SK-N-SH treated with all-trans-retinoic acid at 6 μM for 48 hours (cell line): ENCODE data around the gene IGHMBP2.

Source experiments
- ATAC-seq: fragments of 200-7000 bp; cut with Tn5 transposase; 3 replicates; pipeline ENCODE4 v1.9.1; 2020; ENCODE audit warnings: mild to moderate bottlenecking, moderate library complexity
- ARNTL ChIP-seq: fragments of 450-650 bp; formaldehyde crosslinking; IDR thresholded peaks from 2 replicates; pipeline ENCODE4 v1.5.0; 2020; ENCODE audit warnings: low read depth, mild to moderate bottlenecking, moderate library complexity, borderline replicate concordance
- BACH2 ChIP-seq: fragments of 250-450 bp; sonication (Bioruptor Pico); IDR thresholded peaks from 2 replicates; pipeline ENCODE4 v1.9.0; 2021; ENCODE audit warnings: mild to moderate bottlenecking, borderline replicate concordance
- CSDC2 ChIP-seq: fragments of 250-450 bp; sonication (Bioruptor Pico); IDR thresholded peaks from 2 replicates; pipeline ENCODE4 v1.5.0; 2020; ENCODE audit warnings: mild to moderate bottlenecking, moderate library complexity
- CSRNP3 ChIP-seq: fragments of 250-450 bp; sonication (Bioruptor Pico); IDR thresholded peaks from 2 replicates; pipeline ENCODE4 v1.5.1; 2021; ENCODE audit warnings: mild to moderate bottlenecking, moderate library complexity
- GLIS3 ChIP-seq: fragments of 250-450 bp; sonication (Bioruptor Pico); IDR thresholded peaks from 2 replicates; pipeline ENCODE4 v1.5.0; 2020; ENCODE audit warnings: mild to moderate bottlenecking, moderate library complexity
- ISL1 ChIP-seq: fragments of 250-450 bp; sonication (Bioruptor Pico); IDR thresholded peaks from 2 replicates; pipeline ENCODE4 v2.1.2; 2022; ENCODE audit warnings: mild to moderate bottlenecking, moderate library complexity
- OSR1 ChIP-seq: fragments of 250-450 bp; sonication (Bioruptor Pico); IDR thresholded peaks from 2 replicates; pipeline ENCODE4 v1.8.0; 2022; ENCODE audit warnings: moderate library complexity, mild to moderate bottlenecking, inconsistent platforms
- POU6F1 ChIP-seq: fragments of 250-450 bp; sonication (Bioruptor Pico); IDR thresholded peaks from 2 replicates; pipeline ENCODE4 v1.8.0; 2021; ENCODE audit warnings: low read depth, mild to moderate bottlenecking, moderate library complexity, borderline replicate concordance
- PPARA ChIP-seq: fragments of 250-450 bp; sonication (Bioruptor Pico); IDR thresholded peaks from 2 replicates; pipeline ENCODE4 v1.5.0; 2020; ENCODE audit warnings: mild to moderate bottlenecking, borderline replicate concordance
- TCF4 ChIP-seq: fragments of 250-450 bp; sonication (Bioruptor Pico); IDR thresholded peaks from 2 replicates; pipeline ENCODE4 v1.8.0; 2021; ENCODE audit warnings: mild to moderate bottlenecking, moderate library complexity, borderline replicate concordance
- TOX ChIP-seq: fragments of 250-450 bp; sonication (Bioruptor Pico); IDR thresholded peaks from 2 replicates; pipeline ENCODE4 v1.8.0; 2021; ENCODE audit warnings: mild to moderate bottlenecking, moderate library complexity, borderline replicate concordance
- ZC3H10 ChIP-seq: fragments of 250-450 bp; sonication (Bioruptor Pico); IDR thresholded peaks from 2 replicates; pipeline ENCODE4 v1.5.1; 2021; ENCODE audit warnings: mild to moderate bottlenecking, moderate library complexity
- ZFP3 ChIP-seq: fragments of 250-450 bp; sonication (Bioruptor Pico); IDR thresholded peaks from 2 replicates; pipeline ENCODE4 v1.5.0; 2020; ENCODE audit warnings: mild to moderate bottlenecking, moderate library complexity
- ZNF565 ChIP-seq: fragments of 450-650 bp; formaldehyde crosslinking; conservative IDR thresholded peaks from 2 replicates; pipeline ENCODE4 v1.5.0; 2020; ENCODE audit warnings: low read depth, mild to moderate bottlenecking, moderate library complexity
- ZNF70 ChIP-seq: fragments of 450-650 bp; formaldehyde crosslinking; IDR thresholded peaks from 2 replicates; pipeline ENCODE4 v1.5.0; 2020; ENCODE audit warnings: mild to moderate bottlenecking, moderate library complexity
- ZNF8 ChIP-seq: fragments of 450-650 bp; formaldehyde crosslinking; IDR thresholded peaks from 2 replicates; pipeline ENCODE4 v1.5.0; 2020; ENCODE audit warnings: mild to moderate bottlenecking, moderate library complexity
- TF ChIP-seq, protein P1 (sequence below): fragments of 250-450 bp; sonication (Bioruptor Pico); IDR thresholded peaks from 2 replicates; pipeline ENCODE4 v1.5.0; 2020; ENCODE audit warnings: mild to moderate bottlenecking, moderate library complexity

Gene IGHMBP2

GRCh38 chr11:68965901-68966853 is 62.5 kb downstream of the IGHMBP2 start:
- no peak for ATAC-seq
- TF ChIP-seq, protein P1, sequence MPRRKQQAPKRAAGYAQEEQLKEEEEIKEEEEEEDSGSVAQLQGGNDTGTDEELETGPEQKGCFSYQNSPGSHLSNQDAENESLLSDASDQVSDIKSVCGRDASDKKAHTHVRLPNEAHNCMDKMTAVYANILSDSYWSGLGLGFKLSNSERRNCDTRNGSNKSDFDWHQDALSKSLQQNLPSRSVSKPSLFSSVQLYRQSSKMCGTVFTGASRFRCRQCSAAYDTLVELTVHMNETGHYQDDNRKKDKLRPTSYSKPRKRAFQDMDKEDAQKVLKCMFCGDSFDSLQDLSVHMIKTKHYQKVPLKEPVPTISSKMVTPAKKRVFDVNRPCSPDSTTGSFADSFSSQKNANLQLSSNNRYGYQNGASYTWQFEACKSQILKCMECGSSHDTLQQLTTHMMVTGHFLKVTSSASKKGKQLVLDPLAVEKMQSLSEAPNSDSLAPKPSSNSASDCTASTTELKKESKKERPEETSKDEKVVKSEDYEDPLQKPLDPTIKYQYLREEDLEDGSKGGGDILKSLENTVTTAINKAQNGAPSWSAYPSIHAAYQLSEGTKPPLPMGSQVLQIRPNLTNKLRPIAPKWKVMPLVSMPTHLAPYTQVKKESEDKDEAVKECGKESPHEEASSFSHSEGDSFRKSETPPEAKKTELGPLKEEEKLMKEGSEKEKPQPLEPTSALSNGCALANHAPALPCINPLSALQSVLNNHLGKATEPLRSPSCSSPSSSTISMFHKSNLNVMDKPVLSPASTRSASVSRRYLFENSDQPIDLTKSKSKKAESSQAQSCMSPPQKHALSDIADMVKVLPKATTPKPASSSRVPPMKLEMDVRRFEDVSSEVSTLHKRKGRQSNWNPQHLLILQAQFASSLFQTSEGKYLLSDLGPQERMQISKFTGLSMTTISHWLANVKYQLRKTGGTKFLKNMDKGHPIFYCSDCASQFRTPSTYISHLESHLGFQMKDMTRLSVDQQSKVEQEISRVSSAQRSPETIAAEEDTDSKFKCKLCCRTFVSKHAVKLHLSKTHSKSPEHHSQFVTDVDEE (CRISPR knock-in tag): no peak

GRCh38 chr11:68966894-68967780 is 63.4 kb downstream of the IGHMBP2 start:
- ATAC-seq: no peak
- TF ChIP-seq GLIS3 (no peak), ARNTL (no peak), ISL1 (CRISPR knock-in tag) (no peak), CSRNP3 (CRISPR knock-in tag) (no peak)
- TF ChIP-seq, protein P1 (CRISPR knock-in tag): no peak
- TF ChIP-seq, all 23 proteins: peak for 0

DNA sequence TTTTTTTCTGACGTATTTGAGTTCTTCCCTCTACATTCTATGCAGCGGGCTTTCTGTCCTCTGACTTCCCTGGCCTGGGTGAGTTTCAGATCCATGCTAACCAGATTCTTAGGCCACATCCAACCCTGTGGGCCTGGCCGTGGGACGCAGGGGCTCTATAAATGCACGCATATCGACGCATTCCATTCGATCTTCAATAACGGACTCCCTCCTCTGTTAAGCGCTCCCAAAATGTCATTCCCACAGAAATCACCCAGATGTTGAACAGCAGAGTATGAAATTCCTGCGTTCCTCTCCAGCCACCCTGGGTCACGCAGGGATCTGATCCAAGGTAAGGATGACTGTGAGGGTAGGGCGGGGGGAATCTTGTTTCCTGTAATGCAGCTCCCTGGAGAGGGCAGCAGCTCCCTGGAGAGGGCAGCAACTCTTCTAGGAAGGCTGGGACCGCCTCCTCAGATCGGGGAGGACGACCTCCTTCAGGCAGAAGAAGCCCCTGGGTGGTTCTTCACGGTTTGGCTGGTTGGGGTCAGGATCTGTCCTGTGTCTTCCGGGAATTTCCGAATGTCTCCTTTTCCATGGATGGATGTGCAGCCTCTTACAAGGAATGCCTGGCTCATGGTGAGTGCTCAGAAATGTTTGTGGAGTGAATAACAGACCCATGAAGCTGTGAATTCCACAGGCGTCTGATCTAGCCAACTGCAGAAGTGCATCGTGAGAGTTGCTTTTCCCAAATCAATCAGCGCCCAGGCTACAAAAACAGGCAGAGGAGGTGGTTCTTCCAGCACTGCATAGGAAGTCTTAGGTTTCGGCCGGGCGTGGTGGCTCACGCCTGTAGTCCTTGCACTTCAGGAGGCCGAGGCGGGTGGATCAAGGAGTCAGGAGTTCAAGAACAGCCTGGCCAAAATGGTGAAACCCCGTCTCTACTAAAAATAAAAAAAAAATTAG is 64.9 kb downstream of the IGHMBP2 start:
- TF ChIP-seq ZC3H10 (CRISPR knock-in tag) (no peak), PPARA (no peak), ZNF70 (CRISPR knock-in tag) (no peak), ZNF8 (no peak), ZFP3 (CRISPR knock-in tag) (no peak), TOX (no peak), GLIS3 (no peak), OSR1 (no peak)

GRCh38 chr11:68969386-68969785 is 65.7 kb downstream of the IGHMBP2 start:
- ATAC-seq: no peak
- TF ChIP-seq TCF4: no peak
- TF ChIP-seq ZNF565 (CRISPR knock-in tag): no peak
- no peak for TF ChIP-seq GLIS3
- no peak for TF ChIP-seq ARNTL
- no peak for TF ChIP-seq ZC3H10 (CRISPR knock-in tag)
- TF ChIP-seq, protein P1 (CRISPR knock-in tag): no peak
- no peak for TF ChIP-seq BACH2 (CRISPR knock-in tag)
- TF ChIP-seq CSRNP3 (CRISPR knock-in tag): no peak
- TF ChIP-seq ISL1 (CRISPR knock-in tag): no peak
- no peak for TF ChIP-seq POU6F1 (CRISPR knock-in tag)
- no peak for TF ChIP-seq PPARA
- no peak for TF ChIP-seq CSDC2 (CRISPR knock-in tag)

More for the DNA sequence above, 64.9 kb downstream of the IGHMBP2 start:
- ATAC-seq: no peak
